RKO (cell line): Measurements from ENCODE around the gene MNX1.

Experiments used
- DNase-seq: peaks from one replicate; pipeline ENCODE4 v3.0.0-alpha.2; 2016; ENCODE audit warnings: low spot score

The MNX1 gene

DNA sequence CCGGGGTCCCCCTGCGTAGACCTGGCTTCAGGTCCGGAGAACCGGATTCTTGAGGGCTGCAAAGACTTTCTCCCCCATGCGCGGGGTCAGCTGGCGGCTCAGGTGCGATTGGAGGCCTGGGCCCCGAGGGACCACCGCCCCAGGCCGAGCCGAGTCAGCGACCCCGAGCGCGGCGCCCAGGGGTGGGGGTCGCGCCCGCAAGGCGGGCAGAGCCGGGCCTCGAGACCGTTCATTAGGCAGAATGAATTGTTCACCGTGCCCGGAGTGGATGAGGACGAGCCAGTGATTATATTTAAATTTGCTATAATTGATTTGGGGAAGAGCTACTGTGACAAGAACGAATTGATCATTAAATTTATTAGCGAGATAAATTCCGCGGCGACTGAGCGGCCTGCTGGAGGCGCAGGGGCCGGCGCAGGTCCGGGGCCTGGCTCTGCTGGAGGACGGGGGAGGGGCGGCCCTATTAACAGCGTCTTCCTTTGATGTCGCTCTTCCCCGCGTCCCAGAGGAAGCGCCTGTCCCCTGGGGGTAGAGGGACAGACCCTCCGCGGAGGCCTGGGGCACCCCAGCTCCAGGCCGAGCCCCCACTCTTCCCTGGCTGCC lies 7.5 kb downstream of the MNX1 start:
- no peak for DNase-seq

- DNase-seq: no peak
Observed at GRCh38 chr7:157001920-157002818, 8.3 kb downstream of the MNX1 start.

DNA sequence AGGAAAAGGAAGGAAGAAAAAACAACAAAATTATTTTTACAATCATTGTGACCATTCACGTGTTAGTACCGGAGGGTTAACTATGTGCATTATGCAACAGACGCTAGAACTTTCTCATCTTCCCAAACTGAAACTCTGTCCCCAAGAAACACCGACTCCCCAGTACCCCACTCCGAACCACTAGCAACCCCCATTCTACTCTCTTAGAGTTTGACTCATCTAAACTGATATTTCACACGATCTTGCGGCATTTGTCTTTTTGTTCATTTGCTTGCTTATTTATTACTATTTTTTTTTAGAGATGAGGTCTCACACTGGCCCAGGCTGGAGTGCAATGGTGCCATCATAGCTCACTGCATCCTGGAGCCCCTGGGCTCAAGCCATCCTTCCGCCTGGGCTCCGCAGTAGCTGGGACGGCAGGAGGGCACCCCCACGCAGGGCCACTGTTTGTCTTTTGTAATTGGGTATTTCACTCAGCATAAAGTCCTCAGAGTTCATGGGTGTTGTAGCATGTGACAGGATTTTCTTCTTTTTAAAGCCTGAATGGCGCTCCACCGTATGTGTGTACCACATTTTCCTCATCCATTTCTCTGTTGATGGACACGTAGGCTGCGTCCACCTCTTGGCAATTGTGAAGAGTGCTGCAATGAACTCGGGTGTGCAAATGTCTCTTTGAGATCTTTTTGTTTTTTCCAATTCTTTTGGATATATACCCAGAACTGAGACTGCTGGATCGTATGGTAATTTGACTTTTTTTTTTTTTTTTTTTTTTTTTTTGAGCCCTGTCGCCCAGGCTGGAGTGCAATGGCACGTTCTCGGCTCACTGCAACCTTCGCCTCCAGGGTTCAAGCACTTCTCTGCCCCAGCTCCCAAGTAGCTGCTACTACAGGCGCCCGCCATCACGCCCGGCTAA lies 9.5 kb downstream of the MNX1 start:
- DNase-seq: peak; percentile 68

DNA sequence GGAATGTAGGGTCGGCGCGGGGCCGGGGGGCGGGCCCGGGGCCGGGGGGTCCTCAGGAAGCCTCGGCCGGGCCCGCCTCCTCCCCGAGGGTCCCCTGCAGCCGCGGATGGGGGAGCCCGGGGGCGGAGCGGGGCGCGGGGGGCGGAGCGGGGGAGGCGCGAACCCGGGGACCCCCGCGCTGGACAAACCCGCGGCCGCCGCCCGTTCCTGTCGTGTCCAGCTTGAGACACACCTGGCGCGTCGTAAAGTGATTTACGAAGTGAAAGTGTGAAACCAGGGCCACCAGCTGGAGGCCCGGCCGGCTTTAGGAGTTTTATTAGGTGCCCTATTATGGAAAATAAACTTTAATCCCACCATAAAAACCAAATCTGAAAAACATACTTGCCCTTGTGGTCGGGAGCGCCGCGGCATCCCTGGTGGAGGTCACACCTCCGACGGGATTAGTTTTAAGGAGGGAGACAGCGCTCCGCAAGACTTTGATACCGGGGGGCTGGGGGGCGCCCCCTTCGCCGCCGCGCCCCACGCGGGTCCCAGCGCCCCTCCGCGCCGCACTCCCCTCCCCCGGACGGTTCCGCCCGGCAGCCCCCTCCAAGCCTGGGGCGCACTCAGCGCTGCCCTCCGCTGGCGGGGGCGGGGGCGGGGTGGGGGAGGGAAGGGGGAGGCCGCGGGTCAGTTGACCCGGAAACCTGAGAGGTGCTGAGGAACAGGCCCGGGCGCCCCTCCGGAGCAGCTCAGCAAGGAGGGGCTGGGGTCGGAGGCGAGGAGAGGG lies 10.3 kb downstream of the MNX1 start:
- DNase-seq: peak; percentile 49

- no peak for DNase-seq
Observed at GRCh38 chr7:156998988-156999957, 11.2 kb downstream of the MNX1 start.

GRCh38 chr7:156994417-156994816 lies 16.0 kb downstream of the MNX1 start:
- no peak for DNase-seq

- no peak for DNase-seq
Observed at GRCh38 chr7:156993925-156994235, 16.6 kb downstream of the MNX1 start.

DNA sequence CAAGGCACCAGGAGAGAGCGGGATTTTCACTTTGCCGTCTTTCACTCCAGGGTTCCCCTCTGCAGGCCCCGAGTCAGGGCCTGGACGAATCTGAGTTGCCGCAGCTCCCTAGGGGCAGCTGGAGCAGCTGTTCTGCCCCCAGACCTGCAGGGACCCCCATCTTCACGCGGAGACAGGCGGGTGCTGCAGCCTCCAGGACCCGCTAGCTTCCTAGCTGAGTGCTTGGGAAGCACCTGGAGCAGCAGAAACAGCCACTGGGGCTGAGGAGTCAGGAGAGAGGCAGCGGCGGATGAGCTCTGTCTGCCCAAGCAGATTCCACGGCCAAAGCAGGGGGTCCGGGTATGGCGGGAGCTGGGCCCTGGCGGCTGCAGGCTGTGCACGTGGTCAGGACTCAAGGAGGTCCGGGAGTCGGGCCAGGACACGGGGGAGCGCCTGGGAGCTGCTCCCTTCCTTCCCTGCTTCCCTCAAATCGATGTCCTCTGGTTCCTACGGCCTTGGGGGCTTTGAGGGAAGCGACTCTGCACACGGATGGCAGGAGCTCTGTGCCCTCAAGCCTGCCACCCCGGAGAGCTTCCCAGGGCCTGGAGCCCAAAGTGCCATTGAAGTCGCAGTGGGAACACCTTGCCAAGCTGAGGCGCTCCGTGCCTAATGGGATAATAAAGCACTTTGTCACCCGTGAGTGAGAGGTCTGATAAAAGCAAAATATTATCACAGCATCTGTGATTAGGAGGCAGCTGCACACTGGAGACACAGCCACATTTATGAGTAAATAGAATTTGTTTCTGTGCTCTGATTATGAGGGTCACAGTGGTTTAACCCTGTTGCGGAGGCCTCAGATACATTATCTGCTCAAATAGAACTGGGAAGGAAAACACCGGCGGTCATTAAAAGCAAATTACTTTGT lies 17.2 kb downstream of the MNX1 start:
- DNase-seq: no peak

DNA sequence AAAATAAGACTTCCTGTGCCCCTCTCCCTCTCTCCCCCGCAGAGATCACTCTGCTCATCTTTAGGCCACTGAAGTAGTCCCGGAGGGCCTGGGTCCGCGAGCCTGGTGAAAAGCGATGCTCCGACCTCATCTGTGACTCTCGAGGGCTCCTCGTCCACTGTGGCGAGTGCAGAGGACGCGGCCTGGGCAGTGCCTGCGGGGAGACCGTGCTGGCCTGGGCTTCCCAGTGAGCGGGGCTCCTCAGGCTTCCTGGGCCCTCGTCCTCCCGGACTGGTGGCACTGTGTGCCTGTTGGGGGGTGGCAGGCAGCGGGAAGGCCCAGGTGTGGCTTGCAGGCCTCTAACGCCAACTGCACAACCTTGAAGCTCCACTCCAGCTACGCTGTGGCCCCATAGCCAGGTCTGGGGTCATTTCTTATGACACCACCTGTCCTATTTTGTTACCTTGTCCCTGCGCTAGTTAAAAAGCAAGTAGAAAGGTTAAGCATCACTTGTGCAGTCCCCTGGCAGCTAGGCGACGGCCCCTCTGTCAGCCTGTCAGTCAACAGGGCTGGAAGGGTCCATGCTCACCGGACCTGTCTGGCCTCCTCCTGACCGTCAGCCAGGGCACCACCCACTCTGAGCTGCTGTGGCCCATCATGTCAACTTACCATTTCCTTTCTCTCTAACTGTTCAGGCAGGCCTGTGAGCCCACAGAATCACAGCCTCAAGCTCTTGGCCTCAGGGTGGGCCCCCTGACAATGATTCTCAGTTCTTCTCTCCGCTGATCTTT lies 20.5 kb downstream of the MNX1 start:
- no peak for DNase-seq

DNA sequence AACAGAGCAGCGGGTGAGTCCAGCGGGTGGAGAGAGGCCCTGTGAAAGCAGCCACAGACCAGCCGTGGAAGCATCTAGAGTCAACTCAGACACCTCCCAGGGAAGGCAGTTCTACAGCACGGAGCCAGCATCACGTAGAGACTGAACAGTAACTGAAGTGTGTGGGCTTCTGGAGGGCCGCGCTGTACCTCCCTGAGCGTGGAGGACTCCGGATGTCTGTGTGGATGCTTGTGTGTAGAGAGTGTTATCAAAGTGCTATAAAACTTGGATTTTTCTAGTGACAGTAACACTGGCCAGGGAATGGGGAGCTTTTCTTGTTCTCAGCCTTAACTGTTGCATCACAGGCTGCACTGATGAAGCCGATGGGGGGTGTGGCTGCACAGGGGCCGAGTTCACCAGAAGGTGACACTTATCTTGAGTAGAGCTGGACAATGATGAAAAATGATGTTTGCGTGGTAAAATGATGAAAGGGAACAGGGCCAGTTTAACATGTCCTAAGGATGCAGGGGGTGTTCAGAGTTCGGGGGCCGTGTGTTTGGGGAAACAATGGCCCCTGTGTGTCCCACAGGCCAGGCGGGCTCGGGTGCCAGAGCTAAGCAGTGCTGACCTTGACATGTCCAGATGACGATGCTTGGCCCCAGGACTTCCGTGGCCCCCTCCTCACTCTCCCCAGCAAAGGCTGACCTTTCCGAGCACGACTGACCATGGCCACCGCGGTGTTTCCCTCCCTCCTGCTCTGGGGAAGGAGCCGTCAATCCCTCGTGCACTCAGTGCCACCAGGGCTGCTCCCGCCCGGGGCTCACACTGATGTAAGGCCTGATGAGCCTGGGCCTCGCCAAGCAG lies 21.9 kb downstream of the MNX1 start:
- DNase-seq: no peak

DNA sequence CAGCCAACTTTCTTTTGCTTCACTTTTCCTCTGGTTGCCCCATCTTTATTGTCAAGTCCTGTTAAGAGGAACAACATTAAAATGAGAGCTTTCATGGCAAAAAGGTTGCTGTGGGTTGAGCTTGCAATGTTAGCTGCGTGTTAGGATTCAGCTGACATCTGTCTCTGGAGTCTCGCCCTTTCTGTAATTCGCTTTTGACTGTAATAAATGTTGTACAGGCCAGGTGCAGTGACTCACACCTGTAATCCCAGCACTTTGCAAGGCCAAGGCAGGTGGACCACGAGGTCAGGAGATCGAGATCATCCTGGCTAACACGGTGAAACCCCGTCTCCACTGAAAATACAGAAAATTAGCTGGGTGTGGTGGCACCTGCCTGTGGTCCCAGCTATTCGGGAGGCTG lies 24.1 kb downstream of the MNX1 start:
- DNase-seq: no peak

- no peak for DNase-seq
Observed at GRCh38 chr7:156985101-156985992, 25.1 kb downstream of the MNX1 start.

GRCh38 chr7:156984174-156984891 lies 26.1 kb downstream of the MNX1 start:
- DNase-seq: no peak

GRCh38 chr7:156979711-156980110 lies 30.8 kb downstream of the MNX1 start:
- no peak for DNase-seq

DNA sequence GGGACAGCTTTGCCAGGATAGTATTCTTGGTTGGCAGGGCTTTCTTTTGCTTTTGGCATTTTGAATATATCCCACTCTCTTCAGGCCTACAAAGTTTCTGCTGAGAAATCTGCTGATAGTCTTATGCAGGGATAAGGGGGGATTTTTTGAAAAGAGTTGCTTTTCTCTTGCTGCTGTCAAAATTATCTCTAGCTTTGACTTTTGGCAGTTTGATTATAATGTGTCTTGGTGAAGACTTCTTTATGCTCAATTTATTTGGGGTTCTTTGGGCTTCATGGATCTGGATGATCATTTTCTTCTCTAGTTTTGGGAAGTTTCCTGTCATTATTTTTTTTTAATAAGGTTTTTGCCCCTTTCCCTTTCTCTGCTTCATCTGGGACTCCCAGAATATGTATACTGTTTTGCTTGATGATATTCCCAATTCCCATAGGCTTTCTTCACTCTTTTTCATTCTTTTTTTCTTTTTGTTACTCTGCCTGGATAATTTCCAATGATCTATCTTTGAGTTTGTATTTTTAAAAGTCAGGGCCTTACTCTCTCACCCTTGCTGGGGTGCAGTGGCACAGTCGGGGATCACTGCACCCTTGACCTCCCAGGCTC lies 31.4 kb downstream of the MNX1 start:
- no peak for DNase-seq

- no peak for DNase-seq
Observed at GRCh38 chr7:156975620-156976019, 34.8 kb downstream of the MNX1 start.
